LHCN-M2 (cell line): Measurements from ENCODE around the gene APOL1. TPM values are rescaled to one million over a fixed set of nuclear protein-coding genes. Genes with fewer than 3 reads are reported as not detected.
A peak's percentile ranks its signal among the peaks of the same experiment; 100 is the strongest.
"Not testable (repeated sequence)": the region's sequence is repeated elsewhere in the genome, so short reads cannot be mapped to it uniquely, and the experiment has no call there.

Experiments
- DNase-seq: peaks from one replicate; pipeline ENCODE4 v3.0.0-alpha.2; 2012; ENCODE audit warnings: low read depth
- total RNA-seq: library from RNA; depleted of rRNA; stranded (reverse); fragments of >200 nt; gene quantifications from 2 replicates; pipeline ENCODE4 v1.2.3, GENCODE V29; 2014

Gene APOL1
- total RNA-seq, 1 experiment from 2014 or later = 1.7 TPM

DNA sequence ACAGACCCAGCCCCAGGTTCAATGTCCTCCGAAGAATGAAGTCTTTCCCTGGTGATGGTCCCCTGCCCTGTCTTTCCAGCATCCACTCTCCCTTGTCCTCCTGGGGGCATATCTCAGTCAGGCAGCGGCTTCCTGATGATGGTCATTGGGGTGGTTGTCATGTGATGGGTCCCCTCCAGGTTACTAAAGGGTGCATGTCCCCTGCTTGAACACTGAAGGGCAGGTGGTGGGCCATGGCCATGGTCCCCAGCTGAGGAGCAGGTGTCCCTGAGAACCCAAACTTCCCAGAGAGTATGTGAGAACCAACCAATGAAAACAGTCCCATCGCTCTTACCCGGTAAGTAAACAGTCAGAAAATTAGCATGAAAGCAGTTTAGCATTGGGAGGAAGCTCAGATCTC lies 14.1 kb downstream of the APOL1 start:
- DNase-seq = no peak

DNA sequence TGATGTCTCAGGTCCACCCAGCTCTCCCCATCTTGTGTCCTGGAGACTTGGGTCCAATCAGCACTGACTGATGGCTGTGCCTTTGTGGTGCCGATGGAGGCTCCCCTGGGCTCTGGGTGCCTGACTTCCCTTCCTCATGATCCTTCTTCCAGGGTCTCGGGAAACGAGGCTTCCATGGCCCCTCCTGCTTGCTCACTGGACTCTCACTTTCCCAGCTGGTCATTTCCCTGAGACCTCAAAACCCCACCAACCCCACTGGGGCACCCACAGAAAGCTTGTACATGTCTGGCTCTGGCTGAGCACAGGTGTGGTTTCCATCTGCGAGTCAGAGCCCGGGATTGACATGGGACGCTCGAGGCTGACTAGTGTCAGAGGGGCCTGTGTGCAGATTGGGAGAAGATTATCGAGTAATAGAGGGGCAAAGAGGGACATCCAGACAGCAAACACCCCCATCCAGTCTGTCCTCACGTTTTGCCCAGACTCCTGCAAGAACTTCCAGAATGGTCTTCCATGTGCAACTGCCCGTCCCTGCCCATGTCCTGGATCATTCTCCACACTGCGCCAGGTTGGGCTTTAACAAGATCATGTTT lies 15.1 kb downstream of the APOL1 start:
- no peak for DNase-seq

DNA sequence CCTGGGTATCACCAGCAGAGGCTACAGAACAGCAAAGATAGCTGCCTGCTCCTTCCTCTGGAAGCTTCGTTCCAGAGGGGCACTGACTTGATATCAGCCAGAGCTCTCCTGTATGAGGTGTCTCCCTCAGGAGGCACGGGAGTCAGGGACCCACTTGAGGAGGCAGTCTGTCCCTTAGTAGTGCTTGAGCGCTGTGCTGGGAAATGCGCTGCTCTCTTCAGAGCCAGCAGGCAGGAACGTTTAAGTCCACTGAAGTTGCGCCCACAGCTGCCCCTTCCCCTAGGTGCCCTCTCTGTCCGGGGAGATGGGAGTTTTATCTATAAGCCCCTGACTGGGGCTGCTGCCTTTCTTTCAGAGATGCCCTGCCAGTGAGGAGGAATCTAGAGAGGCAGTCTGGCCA lies 18.3 kb downstream of the APOL1 start:
- not testable (repeated sequence) for DNase-seq

DNA sequence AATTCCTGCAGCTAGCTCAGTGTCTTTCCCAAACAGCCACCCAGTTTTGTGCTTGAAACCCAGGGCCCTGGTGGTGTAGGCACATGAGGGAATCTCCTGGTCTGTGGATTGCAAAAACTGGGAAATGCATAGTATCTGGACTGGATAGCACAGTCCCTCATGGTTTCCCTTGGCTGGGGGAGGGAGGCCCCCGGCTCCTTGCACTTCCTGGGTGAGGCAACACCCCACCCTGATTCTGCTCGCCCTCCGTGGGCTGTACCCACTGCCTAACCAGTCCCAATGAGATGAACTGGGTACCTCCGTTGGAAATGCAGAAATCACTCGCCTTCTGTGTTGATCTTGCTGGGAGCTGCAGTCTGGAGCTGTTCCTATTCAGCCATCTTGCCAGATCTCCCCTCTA lies 19.0 kb downstream of the APOL1 start:
- DNase-seq = not testable (repeated sequence)

DNA sequence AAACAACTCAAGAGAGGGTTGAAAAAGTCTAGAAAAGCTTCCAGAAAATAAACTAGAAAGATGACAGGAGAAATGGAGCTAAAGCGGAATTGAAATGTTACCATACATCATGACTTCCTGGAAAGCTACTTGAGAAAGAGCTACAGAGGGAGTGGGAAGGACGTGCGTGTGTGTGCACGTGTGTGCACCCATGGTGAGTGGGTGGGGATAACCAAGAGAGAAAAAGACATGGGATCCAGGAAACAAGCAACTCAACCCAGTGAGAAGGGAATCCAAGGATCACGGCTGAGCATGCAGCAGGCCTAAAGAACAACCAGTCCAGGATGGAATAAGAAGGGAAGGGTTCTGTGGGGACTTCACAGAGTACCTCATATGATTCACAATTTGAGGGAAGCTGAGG lies 21.6 kb downstream of the APOL1 start:
- DNase-seq = no peak

DNA sequence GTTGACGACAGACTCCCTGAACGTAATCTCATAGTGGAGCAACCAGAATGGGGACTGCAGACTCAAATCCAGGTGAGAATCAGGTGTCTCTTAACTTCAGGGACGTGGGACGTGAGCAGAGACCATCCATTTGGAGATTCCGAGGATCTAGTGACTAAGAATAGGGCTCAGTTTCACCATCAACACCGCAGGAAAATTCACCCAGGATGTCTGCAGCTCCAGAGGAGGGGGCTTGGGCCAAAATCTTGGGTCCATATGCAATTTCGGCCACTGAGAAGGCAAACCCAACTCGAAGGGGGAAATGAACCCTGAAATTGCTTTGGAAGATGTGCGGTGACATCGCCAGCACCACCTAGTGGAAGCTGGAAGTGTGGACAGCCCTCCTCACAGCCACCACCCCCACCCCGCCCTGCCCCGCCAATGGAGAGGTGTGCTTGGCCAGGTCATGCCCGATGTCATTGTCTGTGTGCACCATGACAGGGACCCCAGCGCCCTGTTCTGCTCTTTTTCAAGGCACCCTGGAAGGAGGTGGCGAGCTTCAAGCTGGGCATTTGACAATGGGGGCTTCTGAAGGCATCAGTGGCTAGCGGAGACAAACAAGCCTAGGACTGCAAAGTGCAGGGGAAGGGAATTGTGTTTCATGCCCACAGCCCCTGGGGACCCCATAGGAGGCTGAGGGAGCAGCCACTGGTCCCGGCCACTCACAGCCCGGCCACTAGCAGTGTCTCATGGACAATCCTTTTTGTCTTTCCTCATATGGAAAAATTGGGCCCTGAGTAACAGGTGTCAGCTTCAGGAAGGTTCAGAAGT lies 24.8 kb downstream of the APOL1 start:
- DNase-seq = peak; percentile 55

DNA sequence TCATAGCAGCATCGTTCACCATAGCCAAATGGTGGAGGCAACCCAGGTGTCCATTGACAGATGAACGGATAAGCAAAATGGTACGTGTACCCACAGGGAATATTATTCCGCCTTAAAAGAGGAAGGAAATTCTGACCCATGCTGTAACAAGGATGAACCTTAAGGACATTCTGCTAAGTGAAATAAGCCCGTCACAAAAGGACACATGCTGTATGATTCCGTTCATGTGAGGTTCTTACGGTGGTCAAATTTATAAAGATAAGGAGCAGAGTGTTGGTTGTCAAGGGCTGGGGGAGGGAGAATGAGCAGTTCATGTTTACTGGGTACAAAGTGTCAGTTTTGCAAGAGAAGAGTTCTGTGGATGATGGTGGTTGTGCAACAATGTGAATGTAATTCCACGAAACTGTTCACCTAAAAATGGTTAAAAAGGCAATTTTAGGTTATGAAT lies 26.3 kb downstream of the APOL1 start:
- DNase-seq = no peak

DNA sequence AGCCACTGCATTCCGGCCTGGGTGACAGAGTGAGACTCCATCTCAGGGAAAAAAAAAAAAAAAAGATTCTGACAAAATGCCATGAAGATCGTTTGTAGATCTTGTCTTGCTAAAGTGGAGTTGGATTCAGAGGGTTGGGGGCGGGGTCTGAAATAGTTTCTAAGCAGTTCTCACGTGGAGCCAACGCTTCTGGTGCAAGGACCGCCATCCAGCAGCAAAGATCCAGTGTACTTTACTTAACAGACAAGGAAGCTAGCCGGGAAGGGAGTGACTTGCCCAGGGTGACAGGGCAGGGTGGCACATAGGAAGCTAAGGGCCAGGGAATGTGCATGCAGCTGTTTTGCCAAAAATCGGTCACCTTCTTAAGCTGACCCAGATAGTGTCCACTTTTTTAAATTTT lies 27.4 kb downstream of the APOL1 start:
- DNase-seq = no peak

DNA sequence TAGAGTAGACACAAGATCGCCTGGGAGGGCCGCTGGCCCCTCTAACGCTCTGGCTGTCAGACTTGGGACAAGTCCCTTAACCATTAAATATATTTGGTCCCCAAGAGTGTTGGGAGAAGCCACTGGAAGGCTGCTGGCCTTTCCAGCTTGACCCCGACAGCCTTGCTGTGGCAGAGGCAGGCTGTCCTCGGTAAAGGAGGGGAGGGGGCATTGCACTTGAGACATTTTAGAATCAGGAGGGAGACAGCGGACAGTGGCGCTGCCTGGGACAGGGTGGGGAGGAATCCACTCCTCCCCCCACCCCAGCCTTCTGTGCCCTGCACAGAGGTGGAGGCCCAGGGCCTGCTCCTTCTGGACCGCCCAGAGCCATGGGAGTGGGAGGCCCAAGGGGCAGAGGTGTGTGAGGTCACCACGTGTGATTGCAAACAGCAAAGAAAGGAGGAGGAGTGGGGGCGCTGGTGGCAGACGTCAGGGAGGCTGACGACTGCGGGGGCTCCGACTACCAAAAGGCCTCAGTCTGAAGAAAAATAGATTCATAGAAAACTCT lies 28.9 kb downstream of the APOL1 start:
- DNase-seq = no peak

DNA sequence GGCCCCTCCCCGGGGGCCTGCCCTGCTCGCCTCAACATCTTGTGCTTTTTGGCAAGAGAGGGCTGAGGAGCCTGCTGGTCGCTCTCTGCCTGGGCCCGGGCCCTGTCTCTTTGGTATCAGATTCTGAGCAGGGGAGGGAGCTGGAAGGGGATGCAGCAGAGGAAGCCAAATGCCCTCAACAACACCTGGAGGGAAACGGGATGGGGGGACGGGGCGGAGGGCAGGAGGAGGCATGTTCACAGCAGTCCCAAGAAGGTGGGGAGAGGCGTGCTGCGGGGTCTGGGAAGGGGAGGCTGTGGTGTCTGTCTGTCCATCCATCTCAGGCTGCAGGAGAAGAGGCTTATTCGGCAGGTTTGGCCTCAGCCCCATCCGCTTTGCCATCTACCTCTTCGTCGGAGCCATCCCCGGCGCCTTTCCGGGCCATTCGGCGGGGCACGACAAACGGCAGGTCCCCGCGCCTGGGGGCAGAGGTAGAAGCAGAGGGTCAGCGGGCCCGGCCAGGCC lies 29.4 kb downstream of the APOL1 start:
- DNase-seq = no peak

DNA sequence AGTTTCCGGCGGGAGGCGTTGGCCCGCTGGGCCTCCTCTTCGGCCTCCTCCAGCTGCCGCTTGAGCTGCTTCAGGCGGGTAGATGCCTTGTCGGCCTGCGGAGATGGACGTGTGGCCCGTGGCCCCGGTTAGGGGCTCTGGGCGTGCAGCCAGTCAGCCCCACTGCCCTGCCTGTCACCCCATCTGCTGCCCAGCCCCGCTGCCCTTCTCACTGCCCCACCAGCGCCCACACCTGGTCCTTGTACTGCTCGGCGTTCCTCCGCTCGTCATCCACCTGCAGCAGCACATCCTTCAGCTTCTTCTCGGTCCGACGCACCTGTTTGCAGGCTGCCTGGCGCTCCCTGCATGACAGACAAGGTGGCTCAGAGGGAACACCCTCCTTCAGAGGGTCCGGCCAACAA lies 31.2 kb downstream of the APOL1 start:
- DNase-seq = no peak

DNA sequence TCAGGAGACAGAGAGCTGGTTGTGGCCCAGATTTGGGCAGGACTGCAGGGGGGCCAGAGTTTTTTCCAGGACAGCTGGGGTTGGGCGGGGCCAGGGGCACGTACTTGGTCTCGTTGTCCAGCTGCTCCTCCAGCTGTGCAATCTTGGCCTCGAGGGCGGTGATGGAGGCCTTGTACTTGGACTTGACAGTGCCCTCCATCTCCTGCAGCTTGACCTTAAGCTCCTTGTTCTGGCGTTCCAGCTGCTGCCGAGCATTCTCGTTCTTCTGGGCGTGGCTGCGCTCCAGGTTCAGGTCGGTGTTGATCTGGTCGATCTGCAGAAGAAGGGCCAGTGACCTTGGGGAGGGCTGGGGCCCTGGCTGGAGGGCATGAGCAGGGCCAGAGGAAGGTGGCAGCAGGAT lies 32.1 kb downstream of the APOL1 start:
- no peak for DNase-seq

DNA sequence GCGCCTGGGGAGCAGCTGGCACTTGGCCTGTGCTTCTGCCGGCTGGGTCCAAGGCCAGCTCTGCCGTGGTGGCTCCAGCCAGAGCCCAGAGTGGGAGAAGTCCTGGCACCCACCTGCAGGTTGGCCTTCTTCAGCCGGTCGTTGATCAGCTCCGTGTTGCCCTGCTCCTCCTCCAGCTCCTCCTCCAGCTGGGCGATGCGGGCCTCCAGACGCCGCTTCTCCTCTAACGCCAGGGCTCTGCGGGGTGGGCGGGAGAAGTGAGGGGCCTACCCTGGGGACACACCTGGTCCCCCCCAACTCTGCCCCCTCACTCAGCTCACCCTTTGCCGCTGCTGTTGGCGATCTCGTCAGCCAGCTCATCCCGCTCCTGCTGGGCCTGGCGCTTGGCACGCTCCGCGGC lies 32.6 kb downstream of the APOL1 start:
- no peak for DNase-seq

DNA sequence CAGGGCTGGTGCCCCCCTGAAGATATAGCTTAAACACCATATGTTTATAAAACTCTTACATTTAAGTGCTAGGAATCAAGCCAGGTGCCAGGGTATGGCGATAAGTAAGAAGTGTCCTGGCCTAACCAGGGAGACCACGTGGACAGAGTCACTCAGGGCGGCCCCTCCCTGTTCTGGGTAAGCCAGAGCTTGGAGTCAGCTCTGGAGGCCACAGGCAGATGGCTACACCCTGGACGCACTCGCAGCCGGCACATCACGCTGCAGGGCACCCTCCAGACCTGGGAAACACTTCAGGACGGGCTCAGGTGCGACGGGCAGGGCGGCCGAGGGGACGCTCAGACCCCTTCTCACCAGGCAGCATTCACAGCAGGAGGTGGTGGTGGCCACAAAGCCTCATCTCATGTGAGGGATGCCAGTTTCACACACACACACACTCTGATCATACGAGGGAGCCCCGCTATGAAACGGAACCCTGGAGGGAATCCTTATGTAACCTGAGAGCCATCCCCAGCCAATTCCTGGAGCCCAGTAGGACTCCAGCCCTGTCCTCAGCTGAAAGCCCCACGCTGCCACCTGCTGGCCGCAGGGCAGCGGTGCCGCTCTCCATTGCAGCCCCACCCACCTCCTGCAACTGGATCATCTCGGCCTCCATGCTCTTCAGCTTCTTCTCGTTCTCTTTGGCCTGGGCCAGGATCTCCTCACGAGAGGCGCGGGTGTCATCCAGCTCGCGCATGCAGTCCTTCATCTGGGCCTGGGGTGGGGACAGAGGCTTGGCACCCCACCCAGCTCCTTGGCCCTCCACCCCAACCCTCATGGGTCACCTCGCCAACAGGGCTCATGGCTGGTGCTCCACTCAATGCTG lies 33.4 kb downstream of the APOL1 start:
- DNase-seq = peak; percentile 72

DNA sequence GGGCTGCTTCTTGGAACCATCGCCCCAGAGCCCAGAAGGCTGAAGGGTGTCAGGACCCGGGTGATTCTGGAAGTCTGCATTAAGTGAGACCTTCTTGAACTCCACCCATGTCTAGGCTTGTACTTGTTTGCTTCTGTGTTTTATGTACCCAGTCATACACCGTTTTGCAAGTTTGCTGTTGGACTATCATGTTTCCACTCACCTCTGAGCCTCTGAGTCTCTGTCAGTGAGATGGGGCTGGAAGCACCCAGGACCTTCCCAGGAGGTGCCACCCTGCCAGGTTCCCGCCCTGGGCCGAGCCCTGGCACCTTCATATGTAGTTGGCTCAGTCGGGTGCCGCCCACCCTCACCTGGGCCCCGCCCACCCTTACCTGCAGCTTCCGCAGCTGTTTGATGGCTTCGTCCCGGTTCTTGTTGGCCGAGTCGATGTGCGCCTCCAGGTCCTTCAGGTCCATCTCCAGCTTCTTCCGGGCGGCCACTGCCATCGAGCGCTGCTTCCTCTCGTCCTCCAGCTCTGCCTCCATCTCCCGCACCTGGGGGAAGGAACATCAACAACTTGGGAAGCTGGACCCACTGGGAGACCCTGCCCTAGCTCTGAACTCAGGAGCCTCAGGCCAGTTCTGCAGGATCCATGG lies 35.1 kb downstream of the APOL1 start:
- peak; percentile 28 for DNase-seq

DNA sequence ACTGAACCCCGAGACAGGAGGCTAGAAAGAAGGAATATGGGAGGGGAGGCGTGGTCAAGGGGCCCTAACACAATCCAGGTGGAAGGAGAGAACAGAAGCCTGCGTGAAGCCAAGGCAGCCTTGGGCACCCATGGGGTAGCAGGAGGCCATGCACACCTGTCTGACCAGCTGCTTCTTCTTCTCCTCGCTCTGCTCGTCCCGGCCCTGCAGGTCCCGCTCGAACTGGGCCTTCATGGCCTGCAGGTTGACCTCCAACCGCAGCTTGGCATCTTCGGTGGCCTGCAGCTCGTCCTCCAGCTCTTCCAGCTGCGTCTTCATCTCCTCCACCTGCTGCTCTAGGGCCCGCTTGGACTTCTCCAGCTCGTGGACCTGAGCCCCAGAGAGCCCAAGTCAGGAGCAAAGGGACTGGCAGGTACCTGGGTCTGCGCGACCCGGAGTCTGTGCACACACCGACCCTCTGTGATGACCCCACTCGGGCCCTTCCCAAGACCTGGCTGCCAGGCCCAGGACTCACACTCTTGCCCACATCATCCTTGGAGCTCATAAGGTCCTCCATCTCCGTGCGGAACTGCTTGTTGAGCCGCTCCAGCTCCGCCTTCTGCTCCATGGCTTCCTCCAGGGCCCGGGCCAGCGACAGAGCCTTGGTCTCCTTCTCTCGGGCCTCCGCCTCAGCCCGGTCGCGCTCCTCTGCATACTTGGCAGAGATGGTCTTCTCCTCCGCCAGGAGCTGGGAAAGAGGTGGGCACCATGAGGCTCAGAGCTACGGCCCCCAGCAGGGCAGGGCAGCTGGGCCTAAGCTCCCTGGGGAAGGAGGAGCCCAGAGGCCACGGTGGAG lies 35.9 kb downstream of the APOL1 start:
- no peak for DNase-seq

DNA sequence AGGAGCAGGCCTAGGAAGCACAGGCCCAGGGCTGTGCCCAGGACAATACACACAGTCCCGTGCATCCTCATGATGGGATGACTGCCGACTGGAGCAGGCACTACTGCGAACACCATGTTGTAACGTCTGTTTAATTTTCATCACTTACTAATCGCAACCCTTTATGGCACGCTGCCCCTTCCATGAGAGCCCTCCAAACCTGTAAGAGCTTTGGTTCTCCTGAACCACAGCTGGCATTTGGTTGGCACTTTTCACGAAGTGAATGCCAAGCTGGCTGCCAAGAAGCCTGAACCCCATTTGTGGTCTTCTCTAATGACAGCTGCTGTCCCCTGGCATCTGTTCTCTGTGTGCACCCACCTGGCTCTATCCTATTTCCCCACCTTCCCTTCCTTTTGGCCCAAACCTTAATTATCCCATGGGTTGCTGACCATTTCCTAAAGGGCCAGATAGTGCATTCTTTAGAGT lies 36.5 kb downstream of the APOL1 start:
- DNase-seq = peak; percentile 31

DNA sequence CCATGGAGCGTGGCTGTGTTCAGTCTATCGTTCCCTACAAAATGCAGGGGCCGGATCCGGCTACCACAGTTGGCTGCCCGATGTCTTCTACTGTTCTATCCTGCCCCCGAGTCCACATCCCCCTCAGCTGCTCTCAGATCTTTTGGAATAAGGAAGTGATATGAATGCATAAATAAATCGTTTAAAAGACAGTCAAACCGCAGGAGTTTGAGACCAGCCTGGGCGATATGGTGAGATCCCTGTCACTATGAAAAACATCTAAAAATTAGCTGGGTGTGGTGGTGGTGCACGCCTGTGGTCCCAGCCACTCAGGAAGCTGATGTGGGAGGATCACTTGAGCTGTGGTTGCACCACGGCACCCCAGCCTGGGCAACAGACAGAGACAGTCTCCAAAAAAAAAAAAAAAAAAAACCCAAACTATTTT lies 37.0 kb downstream of the APOL1 start:
- DNase-seq = not testable (repeated sequence)

DNA sequence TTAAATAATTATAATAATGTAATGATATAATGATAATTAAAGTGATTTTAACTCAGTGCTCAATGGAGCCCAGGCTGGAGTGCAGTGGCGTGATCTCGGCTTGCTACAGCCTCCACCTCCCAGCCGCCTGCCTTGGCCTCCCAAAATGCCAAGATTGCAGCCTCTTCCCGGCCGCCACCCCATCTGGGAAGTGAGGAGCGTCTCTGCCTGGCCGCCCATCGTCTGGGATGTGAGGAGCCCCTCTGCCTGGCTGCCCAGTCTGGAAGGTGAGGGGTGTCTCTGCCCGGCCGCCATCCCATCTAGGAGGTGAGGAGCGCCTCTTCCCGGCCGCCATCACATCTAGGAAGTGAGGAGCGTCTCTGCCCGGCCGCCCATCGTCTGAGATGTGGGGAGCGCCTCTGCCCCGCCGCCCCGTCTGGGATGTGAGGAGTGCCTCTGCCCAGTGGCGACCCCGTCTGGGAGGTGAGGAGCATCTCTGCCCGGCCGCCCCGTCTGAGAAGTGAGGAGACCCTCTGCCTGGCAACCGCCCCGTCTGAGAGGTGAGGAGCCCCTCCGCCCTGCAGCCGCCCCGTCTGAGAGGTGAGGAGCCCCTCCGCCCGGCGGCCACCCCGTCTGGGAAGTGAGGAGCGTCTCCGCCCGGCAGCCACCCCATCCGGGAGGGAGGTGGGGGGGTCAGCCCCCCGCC lies 37.6 kb downstream of the APOL1 start:
- DNase-seq = not testable (repeated sequence)
